ENCODE data around the gene SERHL2.
A peak's percentile ranks its signal among the peaks of the same experiment; 100 is the strongest.
"Not testable (repeated sequence)": the region's sequence is repeated elsewhere in the genome, so short reads cannot be mapped to it uniquely, and the experiment has no call there.

SERHL2 gene

GRCh38 chr22:42553475-42554361 lies at the start of gene SERHL2:
Gene SERHL2 (plus strand): TSS chr22:42553956. CDS start chr22:42554021, 65 bp downstream.
- DNase-seq (ENCODE audit: low read depth, low spot score) = peak; percentile 20

- DNase-seq (ENCODE audit: low read depth, low spot score) = not testable (repeated sequence)
Observed at GRCh38 chr22:42508327-42508974, 45.3 kb upstream of the SERHL2 start.

GRCh38 chr22:42508975-42509364 lies 44.8 kb upstream of the SERHL2 start:
- not testable (repeated sequence) for DNase-seq (ENCODE audit: low read depth, low spot score)

GRCh38 chr22:42509548-42509947 lies 44.2 kb upstream of the SERHL2 start:
- DNase-seq (ENCODE audit: low read depth, low spot score) = no peak

- DNase-seq (ENCODE audit: low read depth, low spot score) = no peak
Observed at GRCh38 chr22:42511401-42511891, 42.3 kb upstream of the SERHL2 start.

GRCh38 chr22:42512273-42512990 lies 41.3 kb upstream of the SERHL2 start:
- DNase-seq (ENCODE audit: low read depth, low spot score) = not testable (repeated sequence)

- not testable (repeated sequence) for DNase-seq (ENCODE audit: low read depth, low spot score)
Observed at GRCh38 chr22:42514331-42514730, 39.4 kb upstream of the SERHL2 start.

- DNase-seq (ENCODE audit: low read depth, low spot score) = not testable (repeated sequence)
Observed at GRCh38 chr22:42515304-42515703, 38.5 kb upstream of the SERHL2 start.

- no peak for DNase-seq (ENCODE audit: low read depth, low spot score)
Observed at GRCh38 chr22:42515896-42516295, 37.9 kb upstream of the SERHL2 start.

- DNase-seq (ENCODE audit: low read depth, low spot score) = not testable (repeated sequence)
Observed at GRCh38 chr22:42517103-42517502, 36.7 kb upstream of the SERHL2 start.

GRCh38 chr22:42518638-42519524 lies 34.9 kb upstream of the SERHL2 start:
- not testable (repeated sequence) for DNase-seq (ENCODE audit: low read depth, low spot score)

GRCh38 chr22:42519525-42520401 lies 34.0 kb upstream of the SERHL2 start, which contains the start of gene RRP7A:
Gene RRP7A (minus strand): TSS chr22:42519796. CDS start chr22:42519786, 10 bp downstream.
- DNase-seq (ENCODE audit: low read depth, low spot score) = no peak

- no peak for DNase-seq (ENCODE audit: low read depth, low spot score)
Observed at GRCh38 chr22:42521228-42521546, 32.6 kb upstream of the SERHL2 start.

- no peak for DNase-seq (ENCODE audit: low read depth, low spot score)
Observed at GRCh38 chr22:42522546-42522945, 31.2 kb upstream of the SERHL2 start.

GRCh38 chr22:42528591-42529307 lies 25.0 kb upstream of the SERHL2 start:
- DNase-seq (ENCODE audit: low read depth, low spot score) = no peak

GRCh38 chr22:42529435-42529834 lies 24.3 kb upstream of the SERHL2 start:
- not testable (repeated sequence) for DNase-seq (ENCODE audit: low read depth, low spot score)

- DNase-seq (ENCODE audit: low read depth, low spot score) = not testable (repeated sequence)
Observed at GRCh38 chr22:42531401-42532084, 22.2 kb upstream of the SERHL2 start.

- no peak for DNase-seq (ENCODE audit: low read depth, low spot score)
Observed at GRCh38 chr22:42533638-42533977, 20.1 kb upstream of the SERHL2 start.

Data from smooth muscle cell of the brain vasculature (primary cell).